DMS 273 (cell line): ENCODE measurements around the gene PLEKHS1.
A peak's percentile ranks its signal among the peaks of the same experiment; 100 is the strongest.

Experiments
- DNase-seq: peaks from one replicate; lab custom pipeline; 2025; ENCODE audit not compliant: unreplicated experiment; lab: John Stamatoyannopoulos, UW

Gene PLEKHS1

DNA sequence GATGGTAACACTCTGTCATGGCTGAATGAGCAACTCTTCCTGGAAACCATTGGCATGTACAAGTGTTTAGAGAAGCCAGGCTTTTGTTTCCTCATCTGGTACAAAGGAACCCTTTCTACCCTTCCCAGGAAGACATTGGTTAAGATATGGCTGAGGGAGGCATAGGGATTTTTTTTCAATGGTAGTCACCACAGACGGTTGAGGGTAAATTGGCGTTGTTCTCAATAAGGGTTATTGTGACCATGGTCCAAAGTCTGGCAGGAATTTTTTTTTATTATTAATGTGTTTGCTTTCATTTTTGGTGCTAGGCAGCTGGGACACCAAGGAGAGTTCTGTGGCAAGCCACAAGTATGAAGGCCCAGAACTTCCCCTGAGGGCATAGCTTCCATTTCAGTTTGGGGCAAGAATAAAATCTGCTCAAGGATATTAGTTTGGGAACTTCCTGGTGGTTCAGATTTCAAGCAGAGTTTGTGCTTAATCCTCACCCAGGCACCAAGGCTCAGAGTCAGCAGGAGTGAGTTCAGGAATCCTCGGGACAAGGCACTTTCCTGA is at the start of gene PLEKHS1:
Gene PLEKHS1 (plus strand): TSS at position 502 of the 552 bp plus-strand sequence. CDS start 3,596 bp downstream, outside the sequence.
- DNase-seq = no peak

DNA sequence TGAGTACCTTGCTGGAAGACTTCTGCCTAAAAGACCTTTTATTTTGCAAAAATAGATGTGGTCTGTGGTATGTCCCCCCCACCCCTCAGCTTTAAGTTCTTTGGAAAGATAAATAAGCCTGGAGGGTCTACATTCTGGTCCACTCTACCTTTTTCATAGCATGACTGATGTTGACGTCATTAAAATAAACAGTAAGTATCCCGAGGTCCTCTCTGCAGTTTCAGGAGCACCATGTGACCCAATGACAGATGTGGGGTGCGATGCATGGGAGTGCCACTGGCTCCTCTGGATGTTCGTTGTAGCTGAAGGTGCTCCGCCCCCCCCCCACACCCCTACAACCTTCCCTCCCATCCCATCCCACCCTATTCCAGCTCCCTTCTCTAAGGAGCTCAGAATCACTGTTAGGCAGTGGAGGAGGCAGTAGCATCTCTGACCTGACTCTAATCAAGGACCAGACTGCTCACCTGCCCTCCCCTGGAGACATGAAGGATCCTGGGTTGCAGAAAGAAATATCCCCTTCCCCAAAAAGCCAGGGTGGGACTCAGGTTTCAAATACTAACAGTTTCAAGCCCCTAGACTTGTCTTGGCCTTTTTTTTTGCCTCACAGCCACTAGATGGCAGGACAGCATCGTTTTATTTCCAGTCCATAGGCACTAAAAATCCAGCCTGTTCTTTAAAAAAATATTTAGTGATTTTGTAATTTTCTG is 46.7 kb upstream of the PLEKHS1 start:
- peak; percentile 51 for DNase-seq

DNA sequence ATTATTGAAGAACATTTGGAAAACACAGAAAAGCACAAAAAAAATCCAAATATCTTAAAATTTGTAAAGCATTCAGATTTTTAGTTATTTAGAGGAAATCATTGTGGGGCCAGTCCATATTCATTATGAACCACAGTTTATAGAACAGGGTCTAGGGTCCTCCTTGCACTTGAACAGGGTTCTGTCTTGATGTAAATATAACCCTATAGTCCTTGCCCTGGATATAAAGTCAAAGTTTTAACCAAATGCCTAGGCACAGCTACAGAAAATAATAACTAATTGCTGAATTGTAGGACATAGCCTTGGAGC is 46.2 kb upstream of the PLEKHS1 start:
- no peak for DNase-seq

- no peak for DNase-seq
Measured at GRCh38 chr10:113706623-113707022, 44.9 kb upstream of the PLEKHS1 start.

DNA sequence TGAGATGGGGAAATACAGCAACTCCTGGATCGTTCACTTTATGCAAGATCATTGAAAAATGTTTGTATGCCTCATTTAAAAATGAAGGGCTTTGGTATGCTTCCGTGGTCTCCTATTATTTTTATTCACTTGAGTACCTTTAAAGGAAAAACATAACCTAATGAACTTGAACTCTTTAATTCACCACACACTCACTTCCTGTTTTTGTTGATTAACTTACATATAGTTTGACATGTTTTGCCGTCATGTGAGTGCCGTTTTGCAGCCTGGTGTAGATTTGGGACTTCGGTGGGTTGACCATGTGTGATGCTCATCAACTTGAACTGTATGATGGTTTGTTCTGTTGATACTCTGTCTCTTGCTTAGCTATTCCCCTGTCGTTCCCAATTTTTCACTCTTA is 42.8 kb upstream of the PLEKHS1 start:
- DNase-seq = no peak

DNA sequence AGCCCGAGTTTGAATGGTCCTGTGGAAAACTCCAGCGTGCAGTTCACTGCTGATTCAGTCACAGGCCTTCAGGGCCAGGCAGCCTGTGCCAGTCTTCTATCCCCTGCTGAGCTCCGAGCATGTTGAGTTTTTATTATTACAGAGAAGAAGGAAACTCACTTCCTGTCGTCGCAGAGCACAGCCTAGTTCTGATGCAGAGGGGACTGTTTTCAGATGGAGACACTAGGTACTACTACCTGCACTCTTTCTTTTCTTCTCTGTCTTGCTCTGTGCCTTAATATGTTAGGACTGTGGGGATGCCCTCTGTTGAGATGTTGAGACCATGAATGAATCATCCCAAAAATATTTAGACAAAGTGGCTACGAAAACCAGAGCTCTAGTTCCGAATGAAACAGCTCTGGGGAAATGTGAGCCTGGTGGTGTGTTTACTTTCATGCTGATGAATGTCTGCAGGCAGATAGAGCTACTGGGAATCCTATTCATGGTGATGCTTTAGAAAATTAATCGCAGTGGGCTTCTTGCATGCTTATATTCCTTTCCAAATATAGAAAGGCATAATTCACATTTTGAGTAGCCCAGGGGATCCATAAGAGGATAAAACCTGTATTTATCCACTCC is 42.2 kb upstream of the PLEKHS1 start:
- no peak for DNase-seq

- no peak for DNase-seq
Measured at GRCh38 chr10:113711142-113711541, 40.3 kb upstream of the PLEKHS1 start.

DNA sequence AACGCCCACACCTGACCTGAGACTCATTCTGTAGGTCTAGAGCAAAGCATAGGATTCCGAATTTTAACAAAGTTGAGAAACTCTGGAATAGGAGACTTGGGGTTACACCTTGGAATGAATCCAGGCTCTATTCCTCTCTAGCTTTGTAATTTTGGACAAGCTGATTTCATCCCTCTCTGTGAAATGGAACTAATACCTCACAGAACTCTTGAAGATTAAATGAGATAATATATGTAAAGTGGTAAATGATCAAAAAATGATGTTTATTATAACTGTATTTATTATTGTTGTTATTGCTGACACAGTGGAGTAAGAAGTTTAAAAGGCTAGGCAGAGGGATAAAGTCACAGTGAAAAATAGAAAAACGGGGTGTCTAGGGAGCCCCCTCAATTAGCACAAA is 39.5 kb upstream of the PLEKHS1 start:
- DNase-seq = no peak

GRCh38 chr10:113712755-113713639 is 38.5 kb upstream of the PLEKHS1 start:
- DNase-seq = no peak

DNA sequence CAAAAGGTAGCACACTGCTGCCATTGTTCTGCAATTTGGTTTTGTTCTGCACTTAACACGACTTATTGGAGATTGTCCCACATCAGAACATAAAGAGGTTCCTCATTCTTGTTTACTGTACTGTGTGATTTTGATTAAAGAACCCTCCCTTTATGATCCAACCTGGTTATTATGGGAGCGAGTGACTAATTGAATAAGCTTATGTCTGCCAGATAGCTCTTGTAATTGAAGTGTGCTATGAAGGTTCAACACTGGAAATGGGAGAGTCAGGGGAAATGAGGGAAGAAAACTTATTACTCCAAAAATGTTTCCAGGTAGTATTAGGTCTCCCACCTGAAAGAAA is 37.9 kb upstream of the PLEKHS1 start:
- no peak for DNase-seq

DNA sequence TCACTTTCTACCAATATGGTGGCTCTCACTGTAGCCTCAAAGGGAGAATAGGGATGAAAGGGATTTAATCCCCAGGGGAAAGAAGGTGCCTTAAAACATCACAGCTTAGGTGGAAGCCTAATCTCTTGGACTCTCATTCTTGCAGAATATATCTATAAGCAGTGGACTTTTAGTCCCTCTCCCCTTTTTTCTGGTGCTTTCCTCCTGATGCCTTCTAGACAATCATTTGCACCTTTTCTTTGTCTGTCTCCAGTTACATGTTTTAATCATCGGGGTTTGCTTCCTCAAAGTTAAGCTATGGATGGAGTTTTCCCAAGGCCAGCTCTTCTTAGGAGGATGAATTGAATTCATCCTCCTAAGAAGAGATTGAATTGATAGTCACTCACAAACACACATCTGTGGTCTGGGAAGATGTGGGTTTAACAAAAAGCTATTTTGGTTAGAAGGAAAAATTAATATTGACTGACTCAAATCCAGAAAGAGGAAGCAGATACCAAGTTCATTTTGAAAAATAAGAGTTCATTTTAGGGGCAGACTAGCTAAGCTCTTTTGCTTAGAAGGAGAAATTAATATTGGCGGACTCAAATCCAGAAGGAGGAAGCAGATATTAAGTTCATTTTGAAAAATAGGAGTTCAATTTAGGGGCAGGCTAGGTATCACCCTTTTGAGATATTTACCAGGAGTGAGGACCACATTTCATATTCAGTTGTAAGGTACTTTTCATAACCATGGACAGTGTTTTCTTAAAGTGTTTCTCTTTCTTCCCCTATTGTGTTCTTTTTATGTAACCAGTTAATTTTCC is 35.2 kb upstream of the PLEKHS1 start:
- DNase-seq = no peak

- DNase-seq = no peak
Measured at GRCh38 chr10:113718969-113719822, 32.3 kb upstream of the PLEKHS1 start.

GRCh38 chr10:113720386-113720785 is 31.1 kb upstream of the PLEKHS1 start:
- no peak for DNase-seq

DNA sequence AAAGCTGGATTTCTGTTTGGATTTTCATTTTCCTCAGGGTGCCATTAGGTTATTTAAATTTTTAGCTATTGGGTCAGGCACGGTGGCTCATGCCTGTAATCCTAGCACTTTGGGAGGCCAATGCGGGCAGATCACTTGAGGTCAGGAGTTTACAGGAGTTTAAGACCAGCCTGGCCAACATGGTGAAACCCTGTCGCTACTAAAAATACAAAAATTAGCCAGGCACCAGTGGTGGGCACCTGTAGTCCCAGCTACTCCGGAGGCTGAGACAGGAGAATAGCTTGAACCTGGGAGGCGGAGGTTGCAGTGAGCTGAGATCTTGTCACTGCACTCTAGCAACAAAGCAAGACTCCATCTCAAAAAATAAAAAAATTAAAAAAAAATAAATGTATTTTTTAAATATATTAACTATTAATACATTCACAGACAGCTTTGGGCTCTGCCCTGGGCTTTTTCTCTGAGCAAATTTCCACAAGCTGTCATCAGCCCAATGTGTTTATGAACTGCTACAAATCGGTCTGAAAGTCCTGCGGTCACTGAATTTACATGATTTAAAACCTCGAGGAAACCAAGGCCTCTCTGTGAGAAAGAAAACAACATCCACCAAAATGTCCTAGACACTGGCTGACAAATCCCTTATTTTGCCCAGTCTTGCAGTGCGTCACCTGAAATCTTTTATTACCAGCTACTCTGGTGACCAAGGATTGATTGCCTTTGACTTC is 19.2 kb upstream of the PLEKHS1 start:
- no peak for DNase-seq

DNA sequence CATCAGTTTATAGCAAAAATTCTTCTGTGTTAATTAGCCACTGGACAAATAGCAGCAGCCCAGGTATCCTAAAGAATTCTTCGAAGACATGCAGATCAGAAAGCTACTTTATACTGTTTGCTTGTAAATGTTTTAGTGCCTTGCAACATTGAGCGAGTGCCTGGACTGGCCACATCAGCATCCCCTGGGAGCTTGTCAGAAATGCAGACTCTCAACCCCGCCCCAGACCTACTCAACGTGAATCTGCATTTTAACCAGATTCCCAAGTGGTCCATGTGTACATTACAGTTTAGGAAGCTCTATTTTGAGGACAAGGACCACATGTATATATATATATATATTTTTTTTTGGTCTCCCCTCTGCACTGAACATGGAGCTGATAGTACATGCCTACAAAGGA is 18.5 kb upstream of the PLEKHS1 start:
- no peak for DNase-seq

DNA sequence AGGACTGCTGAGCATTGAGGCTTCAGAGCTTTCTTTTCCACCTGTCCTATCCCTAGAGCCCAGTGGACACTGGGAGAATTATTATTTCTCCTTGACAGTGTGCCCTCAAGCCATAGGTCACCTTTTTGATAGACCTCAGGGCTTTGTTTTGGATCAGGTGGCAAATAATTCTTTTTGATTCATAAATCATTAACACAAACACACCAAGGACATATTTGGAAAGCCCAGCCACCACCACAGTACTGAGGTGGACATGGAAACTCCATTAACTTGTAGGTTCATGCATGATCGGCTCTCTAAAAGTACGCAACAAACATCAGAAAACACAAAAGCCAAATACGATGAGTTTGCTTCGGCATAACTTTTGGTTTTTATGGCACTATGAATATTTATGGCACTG is 17.8 kb upstream of the PLEKHS1 start:
- DNase-seq = no peak

DNA sequence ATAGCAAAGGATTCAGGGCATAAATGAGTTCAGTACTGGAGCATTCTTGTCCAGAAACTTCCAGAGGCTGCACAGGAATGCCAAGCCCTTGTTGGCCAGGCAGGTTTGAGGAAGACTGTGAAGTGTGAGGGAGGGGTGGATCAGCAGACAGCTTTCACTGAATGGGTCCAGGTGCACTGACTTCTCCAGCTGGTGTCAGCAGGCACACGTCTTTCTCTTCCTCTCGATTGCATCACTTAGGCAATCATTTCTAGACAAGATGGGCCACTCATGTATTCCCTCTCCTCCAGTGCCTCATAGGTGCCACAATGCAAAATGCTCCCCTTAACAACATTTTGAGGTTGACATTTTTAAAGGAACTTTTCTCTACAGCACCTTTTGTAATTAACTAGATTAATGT is 15.6 kb upstream of the PLEKHS1 start:
- peak; percentile 34 for DNase-seq

DNA sequence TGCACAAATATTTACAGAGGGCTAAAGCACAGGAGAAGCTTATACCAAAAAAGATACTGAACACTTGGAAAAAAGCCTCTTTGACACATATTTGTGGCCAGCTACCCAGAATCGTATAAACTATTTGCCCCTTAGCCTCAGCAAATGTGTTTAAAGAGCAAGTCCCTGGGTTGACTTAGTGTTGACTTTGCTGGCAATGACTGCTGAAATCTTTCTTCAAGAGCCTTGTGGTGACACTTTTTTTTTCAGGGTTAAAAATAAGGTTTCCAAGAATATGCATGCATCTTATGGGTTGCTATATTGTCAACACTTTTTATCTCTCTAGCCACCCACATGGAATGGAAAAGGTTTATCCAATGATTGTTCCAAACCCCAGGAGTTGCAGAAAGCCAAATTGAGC is 14.9 kb upstream of the PLEKHS1 start:
- DNase-seq = no peak

GRCh38 chr10:113739031-113739430 is 12.5 kb upstream of the PLEKHS1 start:
- DNase-seq = no peak

DNA sequence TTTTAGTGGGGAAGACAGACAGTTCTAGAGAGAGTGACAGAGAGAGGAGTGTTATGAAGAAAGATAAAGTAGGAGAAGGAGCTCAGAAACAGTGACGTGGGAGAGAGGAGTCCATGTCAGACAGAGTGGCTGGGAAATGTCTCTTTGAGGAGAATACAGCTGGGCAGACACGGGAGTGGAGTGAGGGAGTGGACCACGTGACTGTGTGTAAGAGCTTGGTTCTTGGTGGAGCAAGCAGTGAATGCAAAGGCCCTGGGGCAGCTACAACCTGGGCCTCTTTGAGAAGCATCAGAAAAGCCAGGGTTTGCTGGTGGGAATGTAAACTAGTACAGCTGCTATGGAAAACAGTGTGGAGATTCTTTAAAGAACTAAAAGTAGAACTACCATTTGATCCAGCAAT is 11.9 kb upstream of the PLEKHS1 start:
- no peak for DNase-seq
